HG03095 (cell line): ENCODE measurements around the gene HNRNPUL1.

Experiments used
- ATAC-seq: cut with Tn5 transposase; IDR thresholded peaks from one replicate; pipeline ENCODE4 v1.9.1; 2021; ENCODE audit warnings: moderate library complexity; ENCODE audit not compliant: unreplicated experiment

The HNRNPUL1 gene

DNA sequence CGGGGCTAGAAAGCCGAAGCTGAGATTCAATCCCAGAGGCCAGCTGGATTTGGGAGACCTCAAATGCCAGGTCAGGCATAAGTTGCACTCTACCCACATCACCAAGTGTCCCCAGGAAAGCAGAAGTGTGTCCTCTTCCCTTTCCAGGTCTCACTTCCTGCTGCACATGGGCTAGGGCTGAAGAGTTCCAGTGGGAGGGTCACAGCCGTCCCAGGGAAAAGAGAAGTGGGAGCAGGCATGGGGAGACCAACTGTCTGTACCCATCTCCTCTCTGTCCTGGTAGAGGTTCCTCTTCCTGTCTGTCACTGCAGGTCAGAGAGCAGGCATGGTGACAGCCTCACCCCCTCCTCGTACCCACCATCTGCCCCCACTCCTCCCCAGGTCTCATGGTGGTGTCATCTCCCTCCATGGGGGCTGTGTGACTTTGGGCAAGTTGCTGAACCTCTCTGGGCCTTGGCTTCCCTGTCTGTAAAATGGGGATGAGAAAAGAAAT, 30.4 kb upstream of the HNRNPUL1 start:
- no peak for ATAC-seq

DNA sequence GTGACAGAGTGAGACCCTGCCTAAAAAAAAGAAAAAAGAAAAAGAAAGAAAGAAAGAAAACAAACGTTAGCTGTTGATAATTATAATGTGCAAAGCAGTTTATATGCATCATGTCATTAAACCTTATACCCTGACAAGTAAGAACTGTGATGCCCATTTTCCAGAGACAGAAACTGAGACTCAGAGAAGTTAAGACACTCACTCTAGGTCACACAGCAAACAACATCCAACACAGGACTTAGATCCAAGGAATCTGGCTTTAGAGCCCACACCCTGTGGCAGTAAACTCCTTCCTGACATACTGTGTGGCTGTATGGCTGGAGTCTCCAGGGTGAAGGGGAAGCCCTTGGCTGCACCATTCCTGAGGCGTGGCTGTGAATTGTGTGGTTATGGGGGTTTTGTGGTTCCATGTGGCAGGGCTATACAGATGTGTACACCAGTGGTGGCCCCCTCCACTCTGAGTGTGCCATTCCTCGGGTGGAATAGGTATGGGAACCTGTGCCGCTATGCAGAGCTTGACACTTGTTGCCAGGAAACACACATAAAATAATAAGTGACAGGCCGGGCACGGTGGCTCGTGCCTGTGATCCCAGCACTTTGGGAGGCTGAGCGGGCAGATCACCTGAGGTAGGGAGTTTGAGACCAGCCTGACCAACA, 29.5 kb upstream of the HNRNPUL1 start:
- no peak for ATAC-seq

DNA sequence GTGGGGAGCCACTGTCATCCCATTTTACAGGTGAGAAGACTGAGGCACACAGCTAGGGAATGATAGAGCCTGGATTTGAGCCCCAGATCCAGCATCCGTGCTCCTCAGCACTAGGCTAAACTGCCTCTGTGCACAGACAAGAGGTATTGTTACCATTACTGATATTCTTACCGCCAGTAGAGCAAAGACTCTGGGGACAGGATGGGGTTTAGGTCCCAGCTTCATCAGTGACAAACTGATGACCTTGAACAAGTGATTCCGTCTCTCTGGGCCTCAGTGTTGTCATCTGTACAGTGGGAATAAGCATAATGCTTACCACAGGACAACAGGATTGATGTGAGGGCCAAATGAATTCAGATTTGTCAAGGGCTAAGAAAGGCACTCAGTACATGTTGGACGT, 28.7 kb upstream of the HNRNPUL1 start:
- no peak for ATAC-seq

DNA sequence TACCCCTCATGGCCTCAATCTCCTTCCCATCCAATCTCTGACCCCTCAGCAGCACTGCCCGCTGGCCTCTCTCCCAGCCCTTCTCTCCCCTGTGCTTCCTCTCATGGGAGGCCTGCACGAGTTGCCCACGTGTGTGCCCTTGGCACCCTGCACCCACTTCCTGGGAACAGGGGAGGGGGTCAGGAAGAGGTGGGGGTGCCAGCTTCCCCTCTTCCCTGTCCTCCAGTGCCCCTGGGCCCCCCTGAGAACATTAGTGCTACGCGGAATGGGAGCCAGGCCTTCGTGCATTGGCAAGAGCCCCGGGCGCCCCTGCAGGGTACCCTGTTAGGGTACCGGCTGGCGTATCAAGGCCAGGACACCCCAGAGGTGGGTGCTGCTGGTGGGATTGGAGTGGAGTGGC, 25.9 kb upstream of the HNRNPUL1 start:
- no peak for ATAC-seq

DNA sequence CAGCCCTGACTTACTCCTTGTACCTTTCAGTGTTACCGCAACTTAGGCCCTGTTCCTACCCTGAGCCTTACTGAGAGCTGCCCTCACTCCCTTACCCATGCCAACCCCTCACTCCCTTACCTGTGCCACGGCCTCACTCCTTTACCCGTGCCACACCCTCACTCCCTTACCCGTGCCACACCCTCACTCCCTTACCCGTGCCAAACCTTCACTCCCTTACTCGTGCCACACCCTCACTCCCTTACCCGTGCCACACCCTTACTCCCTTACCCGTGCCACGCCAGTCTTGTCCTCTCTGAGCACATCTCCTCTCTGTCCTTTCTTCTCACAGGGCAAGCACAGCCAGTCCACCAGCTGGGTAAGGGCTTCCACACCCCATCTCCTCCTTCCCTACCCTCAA, 24.8 kb upstream of the HNRNPUL1 start:
- no peak for ATAC-seq

DNA sequence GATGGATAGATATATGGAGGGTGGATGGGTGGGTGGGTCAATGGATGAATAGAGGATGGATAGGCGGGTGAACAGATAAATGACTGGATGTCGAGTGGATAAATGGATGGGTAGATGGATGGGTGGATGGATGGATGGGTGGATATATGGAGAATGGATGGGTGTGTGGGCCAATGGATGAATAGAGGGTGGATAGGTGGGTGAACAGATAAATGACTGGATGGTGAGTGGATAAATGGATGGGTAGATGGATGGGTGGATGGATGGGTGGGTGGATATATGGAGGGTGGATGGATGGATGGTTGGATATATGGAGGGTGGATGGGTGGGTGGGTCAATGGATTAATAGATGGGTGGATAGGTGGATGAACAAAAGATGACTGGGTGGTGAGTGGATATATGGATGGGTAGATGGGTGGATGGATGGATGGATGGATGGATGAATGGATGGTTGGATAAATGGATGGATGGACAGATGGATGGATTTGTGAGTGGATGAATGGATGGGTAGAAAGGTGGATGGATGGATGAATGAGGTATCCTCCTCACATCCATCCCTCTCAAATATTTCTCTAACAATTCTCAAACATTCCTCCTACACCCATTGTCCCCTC, 24.1 kb upstream of the HNRNPUL1 start:
- no peak for ATAC-seq

DNA sequence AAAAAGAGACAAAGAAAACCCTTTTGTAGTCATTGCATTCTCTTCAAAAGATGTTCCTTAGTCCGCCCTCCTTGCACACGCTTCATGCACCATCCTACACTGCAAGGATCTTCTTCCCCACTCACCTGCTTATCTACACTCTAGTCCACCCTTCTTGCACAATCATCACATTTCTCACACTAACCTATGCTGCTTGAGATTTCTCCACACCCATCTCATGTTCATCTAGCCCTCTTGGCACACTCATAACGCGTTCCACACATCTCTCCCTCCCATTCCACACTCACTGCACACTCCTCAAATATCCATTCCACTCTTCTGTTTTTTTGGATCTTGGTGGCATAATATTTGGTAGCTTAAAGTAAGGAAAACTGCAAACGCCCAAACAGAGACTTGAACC, 22.3 kb upstream of the HNRNPUL1 start:
- no peak for ATAC-seq

DNA sequence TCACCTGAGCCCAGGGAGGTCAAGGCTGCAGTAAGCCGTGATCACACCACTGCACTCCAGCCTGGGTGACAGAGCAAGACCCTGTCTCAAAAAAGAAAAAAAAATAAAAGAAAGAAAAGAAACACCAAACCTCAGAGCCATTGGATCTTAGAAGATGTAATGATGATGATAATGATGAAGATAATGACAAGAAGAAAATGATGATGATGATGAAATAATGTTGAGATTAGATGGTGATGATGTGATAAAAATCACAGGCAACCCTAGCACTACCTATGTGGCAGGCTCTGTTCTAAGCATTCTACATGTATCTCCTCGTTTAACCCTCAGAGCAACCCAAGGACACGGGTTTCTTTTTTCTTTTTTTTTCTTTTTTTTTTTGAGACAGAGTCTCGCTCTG, 20.1 kb upstream of the HNRNPUL1 start:
- no peak for ATAC-seq

DNA sequence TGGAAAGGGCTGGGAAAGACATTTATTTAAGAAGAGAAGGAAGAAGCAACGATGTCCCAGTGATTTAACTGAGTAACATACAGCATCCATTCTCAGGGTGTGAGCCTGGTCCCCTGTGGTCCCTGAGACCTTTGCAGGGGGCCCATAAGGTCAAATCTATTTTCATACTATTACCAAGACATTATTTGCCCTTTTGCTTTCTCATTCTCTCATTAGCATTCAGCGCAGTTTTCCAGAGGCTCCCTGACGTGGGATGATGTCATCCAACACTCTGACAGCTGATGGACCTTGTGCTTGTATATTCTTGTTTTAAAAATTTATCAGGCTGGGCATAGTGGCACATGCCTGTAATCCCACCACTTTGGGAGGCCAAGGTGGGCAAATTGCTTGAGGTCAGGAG, 18.3 kb upstream of the HNRNPUL1 start:
- no peak for ATAC-seq

DNA sequence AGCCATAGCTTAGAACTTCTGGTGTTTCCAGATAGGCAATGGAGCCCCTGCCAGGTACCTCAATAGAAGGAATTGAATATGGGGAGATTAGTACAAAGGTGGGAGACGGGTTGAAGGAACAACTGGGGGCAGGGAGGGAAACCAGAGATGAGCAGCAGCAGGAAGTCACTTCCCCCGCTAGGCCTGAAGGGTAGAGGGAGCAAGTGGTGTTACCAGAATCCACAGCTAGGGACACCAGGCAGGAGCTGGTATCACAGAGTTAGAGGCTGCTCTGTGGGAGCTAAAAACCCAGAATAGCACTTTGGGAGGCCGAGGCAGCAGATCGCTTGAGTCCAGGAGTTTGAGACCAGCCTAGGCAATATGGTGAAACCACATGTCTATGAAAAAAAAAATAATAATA, 15.3 kb upstream of the HNRNPUL1 start:
- ATAC-seq = no peak

DNA sequence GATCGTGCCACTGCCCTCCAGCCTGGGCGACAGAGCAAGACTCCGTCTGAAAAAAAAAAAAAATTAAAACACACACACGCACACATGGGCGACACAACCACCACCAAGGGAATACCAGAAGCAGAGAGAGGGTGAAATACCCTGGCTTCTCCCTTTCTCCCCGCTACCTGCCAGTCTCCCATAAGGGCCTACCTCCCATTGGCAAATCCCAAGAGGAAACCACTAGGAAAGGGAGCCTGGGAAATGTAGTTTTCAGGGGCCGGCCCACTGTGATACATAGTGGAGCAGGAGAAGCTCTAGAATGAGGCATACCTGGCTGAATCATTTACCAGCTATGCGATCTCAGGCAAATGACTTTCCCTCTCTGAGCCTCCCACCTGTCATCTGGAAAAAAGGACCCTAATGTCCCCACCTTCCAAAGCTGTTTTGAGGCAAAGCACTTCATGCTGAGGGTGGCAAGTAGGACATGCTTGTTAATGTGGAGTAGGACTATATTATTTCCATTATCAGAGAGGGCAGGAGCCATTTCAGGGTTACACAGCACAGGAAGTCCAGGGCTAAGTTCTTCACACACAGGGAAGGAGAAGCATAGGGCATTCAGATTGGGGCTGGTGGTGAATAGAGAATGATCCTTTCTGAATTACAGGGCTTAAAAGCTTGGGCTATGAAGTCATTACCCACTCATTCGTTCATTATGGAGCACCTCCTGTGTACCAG, 14.3 kb upstream of the HNRNPUL1 start:
- ATAC-seq = no peak

DNA sequence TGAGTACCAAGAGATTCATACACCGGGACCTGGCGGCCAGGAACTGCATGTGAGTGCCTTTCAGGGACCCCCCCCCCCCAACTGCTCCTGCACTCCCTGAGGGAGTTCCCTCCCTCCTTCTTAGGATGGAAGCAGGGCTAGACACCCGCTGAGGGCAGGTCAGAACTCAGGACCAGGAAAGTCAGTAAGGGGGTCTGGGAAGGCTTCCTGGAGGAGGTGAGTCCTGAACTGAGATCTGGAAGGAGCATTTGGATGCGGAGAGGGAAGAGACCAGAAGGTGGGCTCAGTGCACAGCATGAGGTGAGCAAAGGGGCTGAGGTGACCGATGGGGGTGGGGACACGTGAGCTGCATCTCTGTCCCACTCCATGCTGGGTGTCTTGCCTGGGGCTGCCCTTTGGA, 10.5 kb upstream of the HNRNPUL1 start:
- ATAC-seq = no peak

DNA sequence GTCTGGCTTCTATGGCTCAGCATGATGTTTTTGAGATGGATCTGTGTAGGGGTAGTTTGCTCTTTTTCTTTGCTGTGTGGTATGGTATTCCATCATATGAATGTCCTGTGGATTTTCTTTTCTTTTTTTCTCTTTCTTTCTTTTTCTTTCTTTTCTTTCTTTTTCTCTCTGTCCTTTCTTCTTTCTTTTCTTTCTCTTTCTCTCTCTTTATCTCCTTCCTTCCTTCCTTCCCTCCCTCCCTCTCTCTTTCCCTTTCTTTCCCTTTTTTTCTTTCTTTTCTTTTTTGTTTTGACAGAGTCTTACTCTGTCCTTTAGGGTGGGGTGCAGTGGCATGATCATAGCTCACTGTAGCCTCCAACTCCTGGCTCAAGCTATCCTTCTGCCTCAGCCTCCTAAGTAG, 9.0 kb upstream of the HNRNPUL1 start:
- ATAC-seq = no peak

DNA sequence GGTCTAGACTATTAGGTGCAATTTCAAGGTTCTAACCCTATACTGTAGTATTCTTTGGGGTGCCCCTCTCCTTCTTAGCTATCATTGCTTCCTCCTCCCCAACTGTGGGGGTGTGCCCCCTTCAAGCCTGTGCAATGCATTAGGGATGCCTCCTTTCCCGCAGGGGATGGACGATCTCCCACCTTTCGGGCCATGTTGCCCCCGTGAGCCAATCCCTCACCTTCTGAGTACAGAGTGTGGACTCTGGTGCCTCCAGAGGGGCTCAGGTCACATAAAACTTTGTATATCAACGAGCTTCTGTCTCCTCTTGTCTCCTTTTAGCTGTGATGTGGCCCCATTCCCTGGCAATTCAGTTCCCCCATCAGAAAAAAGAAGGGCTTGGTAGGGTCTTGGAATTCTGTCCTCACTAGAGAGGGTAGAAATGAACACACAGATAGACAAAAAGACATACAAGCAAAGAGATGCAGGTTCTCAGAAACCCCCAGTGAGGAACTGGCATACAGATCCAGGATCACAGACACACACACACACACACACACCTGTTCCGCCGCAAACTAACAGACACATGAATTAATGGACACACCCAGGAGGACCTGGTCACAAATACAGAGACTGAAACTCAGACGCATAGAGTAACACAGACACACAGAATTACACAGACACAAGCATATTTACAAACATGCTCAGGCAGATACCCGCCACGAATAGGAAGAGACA, 2.5 kb upstream of the HNRNPUL1 start:
- ATAC-seq = no peak

DNA sequence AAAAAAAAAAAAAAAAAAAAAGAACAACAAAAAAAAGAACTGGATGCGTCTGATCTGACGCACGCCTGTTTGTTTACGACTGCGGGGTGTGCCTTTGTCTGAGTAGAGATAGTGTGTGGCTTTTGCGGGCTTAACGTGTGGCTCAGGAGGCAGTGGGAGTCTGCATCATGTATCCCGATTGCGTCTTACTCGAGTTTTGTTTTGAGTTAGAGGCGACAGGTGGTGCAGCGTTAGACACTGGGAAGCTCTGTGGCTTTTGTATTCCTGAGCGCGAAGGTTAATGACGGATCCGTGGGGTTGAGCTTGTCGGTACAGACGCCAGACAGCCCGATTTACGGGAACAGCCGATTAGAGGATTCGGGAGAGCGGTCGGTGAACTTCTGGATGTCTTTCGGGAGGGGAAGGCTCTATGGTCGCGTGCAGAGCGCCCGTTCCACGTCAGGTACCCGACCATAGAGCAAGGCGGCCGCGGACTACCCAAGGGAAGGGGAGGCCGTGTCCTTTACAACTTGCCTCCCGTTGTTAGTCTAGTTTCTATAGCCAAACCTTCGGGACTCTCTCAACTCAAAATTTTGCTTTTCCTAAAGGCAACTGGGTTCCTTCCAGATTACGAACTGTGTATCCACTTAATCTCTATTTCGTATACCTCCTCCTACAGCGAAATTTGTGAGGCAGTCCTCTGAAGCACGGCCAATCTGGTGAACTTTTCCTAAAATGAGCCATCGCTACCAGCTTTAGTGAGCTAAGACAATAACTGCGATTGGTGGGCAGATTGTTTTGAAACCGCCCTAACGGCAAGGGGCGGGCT, 926 bp upstream of the HNRNPUL1 start:
- peak; percentile 3 for ATAC-seq

DNA sequence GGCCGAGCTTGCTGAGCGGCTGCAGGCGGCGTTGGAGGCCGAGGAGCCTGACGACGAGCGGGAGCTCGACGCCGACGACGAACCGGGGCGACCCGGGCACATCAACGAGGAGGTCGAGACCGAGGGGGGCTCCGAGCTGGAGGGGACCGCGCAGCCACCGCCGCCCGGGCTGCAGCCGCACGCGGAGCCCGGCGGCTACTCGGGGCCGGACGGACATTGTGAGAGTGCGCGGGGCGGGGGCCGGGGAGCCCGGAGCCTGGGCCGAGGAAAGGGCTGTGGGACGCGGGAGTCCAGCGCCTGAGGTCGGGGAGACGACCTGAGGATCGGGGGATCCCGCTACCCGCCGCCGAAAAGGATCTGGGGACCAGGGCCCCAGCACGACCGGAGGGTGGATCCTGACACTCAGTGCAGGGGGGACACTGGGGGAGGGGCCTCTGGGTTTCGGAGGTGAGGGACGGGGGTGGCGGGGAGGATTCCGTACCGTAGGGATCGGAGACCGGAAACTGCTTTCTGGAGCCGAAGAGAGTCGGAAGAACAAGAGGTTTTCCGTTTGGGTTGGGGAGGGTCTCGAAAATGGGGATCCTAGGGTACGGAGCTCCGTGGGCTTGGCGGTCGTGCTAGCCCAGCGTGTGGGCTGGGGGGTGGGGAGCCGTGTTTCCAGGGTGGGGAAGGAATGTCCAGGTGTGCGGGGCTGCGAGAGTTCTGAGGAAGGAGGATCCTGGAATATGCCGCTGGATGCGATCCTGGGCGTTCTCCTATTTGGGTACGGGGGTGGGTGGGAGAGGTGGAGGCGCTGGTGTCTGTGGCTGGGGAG, 616 bp downstream of the HNRNPUL1 start:
- ATAC-seq = no peak

DNA sequence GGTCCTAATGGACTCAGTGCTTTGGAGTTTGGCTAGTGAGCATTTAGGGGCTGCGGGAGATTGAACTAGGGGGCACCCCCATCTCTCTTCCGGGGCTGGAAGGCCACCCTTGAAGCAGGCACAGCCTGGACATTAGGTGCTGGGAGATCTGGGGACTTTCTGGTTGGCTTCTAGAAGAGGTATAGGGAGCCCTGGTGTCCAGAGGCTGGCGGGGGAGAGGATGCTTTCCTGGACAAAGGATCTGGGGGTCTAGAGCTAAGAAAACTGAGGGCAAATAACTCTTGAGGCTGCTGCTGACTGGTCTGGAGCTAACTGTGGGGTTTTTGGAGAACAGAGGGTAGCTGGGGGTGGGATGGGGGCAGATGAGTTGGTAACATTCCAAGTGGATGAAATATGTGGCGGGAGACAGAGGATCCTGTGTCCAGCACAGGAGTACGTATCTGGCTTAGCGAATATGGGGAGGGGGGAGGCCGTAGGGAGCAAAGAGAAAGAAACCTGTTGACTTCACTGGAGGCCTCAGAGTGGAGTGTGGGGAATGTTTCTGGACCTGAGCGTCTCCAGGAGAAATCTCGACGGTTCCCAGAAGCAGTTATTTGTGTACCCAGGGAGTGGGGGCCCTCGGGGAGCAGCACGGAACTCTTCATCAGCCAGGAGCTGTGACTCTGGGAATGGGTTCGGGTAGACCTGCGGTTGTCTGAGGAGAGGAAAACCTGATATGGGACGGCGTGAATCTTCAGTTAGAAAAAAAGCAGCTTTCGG, 1.4 kb downstream of the HNRNPUL1 start:
- no peak for ATAC-seq

DNA sequence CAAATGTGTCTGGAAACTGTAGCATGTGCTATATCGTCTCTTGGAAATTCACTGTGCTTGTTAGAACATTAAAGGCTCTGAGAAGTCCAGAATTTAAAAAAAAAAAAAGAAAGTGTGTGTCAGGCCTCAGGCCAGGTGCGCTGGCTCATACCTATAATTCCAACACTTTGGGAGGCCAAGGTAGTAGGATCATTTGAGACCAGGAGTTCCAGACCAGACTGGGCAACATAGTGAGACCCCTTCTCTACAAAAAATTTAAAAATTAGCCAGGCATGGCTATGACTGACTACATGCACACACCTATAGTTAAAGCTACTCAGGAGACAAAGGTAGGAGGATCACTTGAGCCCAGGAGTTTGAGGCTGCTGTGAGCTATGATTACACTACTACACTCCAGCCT, 4.9 kb downstream of the HNRNPUL1 start:
- no peak for ATAC-seq

DNA sequence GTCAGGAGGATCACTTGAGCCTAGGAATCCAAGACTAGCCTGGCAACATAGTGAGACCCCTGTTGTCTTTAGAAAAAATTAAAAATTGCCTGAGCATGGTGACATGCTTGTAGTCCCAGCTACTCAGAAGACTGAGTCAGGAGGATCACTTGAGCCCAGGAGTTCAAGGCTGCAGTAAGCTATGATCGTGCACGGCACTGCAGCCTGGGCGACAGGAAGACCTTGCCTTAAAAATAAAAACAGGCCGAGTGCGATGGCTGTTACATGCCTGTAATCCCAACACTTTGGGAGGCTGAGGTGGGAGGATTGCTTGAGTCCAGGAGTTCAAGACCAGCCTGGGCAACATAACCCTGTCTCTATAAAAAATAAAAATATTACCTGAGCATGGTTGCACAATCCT, 5.4 kb downstream of the HNRNPUL1 start:
- no peak for ATAC-seq
